HG03064 (cell line): ENCODE data around the gene PPP4R1.
"Not testable (repeated sequence)": the region's sequence is repeated elsewhere in the genome, so short reads cannot be mapped to it uniquely, and the experiment has no call there.

ENCODE experiments used
- ATAC-seq: cut with Tn5 transposase; IDR thresholded peaks from one replicate; pipeline ENCODE4 v1.9.1; 2021; ENCODE audit warnings: low read depth; ENCODE audit not compliant: unreplicated experiment

The PPP4R1 gene

GRCh38 chr18:9631814-9632496, 17.6 kb upstream of the PPP4R1 start:
- no peak for ATAC-seq

- ATAC-seq = no peak
Observed at GRCh38 chr18:9630444-9630843, 16.1 kb upstream of the PPP4R1 start.

GRCh38 chr18:9629709-9630108, 15.3 kb upstream of the PPP4R1 start:
- ATAC-seq = no peak

GRCh38 chr18:9628984-9629383, 14.6 kb upstream of the PPP4R1 start:
- no peak for ATAC-seq

GRCh38 chr18:9627642-9628041, 13.3 kb upstream of the PPP4R1 start:
- no peak for ATAC-seq

GRCh38 chr18:9619990-9620389, 5.6 kb upstream of the PPP4R1 start:
- no peak for ATAC-seq

- no peak for ATAC-seq
Observed at GRCh38 chr18:9619545-9619944, 5.2 kb upstream of the PPP4R1 start.

- ATAC-seq = no peak
Observed at GRCh38 chr18:9619056-9619455, 4.7 kb upstream of the PPP4R1 start.

- no peak for ATAC-seq
Observed at GRCh38 chr18:9617006-9617542, 2.7 kb upstream of the PPP4R1 start.

- no peak for ATAC-seq
Observed at GRCh38 chr18:9616049-9616448, 1.7 kb upstream of the PPP4R1 start.

- ATAC-seq = no peak
Observed at GRCh38 chr18:9615280-9615797, 980 bp upstream of the PPP4R1 start.

- ATAC-seq = peak; percentile 36
Observed at GRCh38 chr18:9613550-9614400, 584 bp downstream of the PPP4R1 start.

GRCh38 chr18:9612977-9613376, 1.4 kb downstream of the PPP4R1 start:
- ATAC-seq = no peak

- ATAC-seq = no peak
Observed at GRCh38 chr18:9612215-9612830, 2.0 kb downstream of the PPP4R1 start.

GRCh38 chr18:9609190-9609589, 5.2 kb downstream of the PPP4R1 start:
- ATAC-seq = no peak

- no peak for ATAC-seq
Observed at GRCh38 chr18:9608728-9609127, 5.6 kb downstream of the PPP4R1 start.

- ATAC-seq = no peak
Observed at GRCh38 chr18:9608298-9608697, 6.1 kb downstream of the PPP4R1 start.

- ATAC-seq = not testable (repeated sequence)
Observed at GRCh38 chr18:9607111-9607510, 7.2 kb downstream of the PPP4R1 start.

- no peak for ATAC-seq
Observed at GRCh38 chr18:9606039-9606438, 8.3 kb downstream of the PPP4R1 start.

- no peak for ATAC-seq
Observed at GRCh38 chr18:9604348-9604747, 10.0 kb downstream of the PPP4R1 start.

- no peak for ATAC-seq
Observed at GRCh38 chr18:9599328-9599727, 15.0 kb downstream of the PPP4R1 start.
